Endometrial microvascular endothelial cells (primary cell): ENCODE data around the gene DNHD1. TPM values are rescaled to one million over a fixed set of nuclear protein-coding genes. Genes with fewer than 3 reads are reported as not detected.

Experiments used
- in situ Hi-C: cut with HindIII; loops from 2 replicates; pipeline ENCODE4 v1.10.0; 2017; ENCODE audit warnings: low sequenced_read_pairs, low pct_unique_long_range_greater_than_20kb; ENCODE audit errors: inconsistent ontology term
- total RNA-seq: library from RNA; depleted of rRNA; stranded (reverse); fragments of >200 nt; gene quantifications from one replicate; pipeline ENCODE4 v1.2.3, GENCODE V29; 2015; ENCODE audit errors: inconsistent ontology term

The DNHD1 gene
- 2.2 TPM for total RNA-seq

- in situ Hi-C loops: no loop called here
These were observed at the start of gene DNHD1 for GRCh38 chr11:6497069-6497839. DNHD1 (plus strand) TSS chr11:6497280; CDS start chr11:6498216, 936 bp downstream.

- in situ Hi-C loops: no loop called here
These were observed 48.5 kb upstream of the DNHD1 start for GRCh38 chr11:6448574-6448973.

- in situ Hi-C loops: no loop called here
These were observed 44.9 kb upstream of the DNHD1 start for GRCh38 chr11:6452219-6452618.

GRCh38 chr11:6453152-6453551 lies 43.9 kb upstream of the DNHD1 start:
- in situ Hi-C loops: no loop called here

- in situ Hi-C loops: no loop called here
These were observed 42.0 kb upstream of the DNHD1 start for GRCh38 chr11:6455070-6455469.

- in situ Hi-C loops: no loop called here
These were observed 40.6 kb upstream of the DNHD1 start for GRCh38 chr11:6456361-6457073.

GRCh38 chr11:6457581-6458320 lies 39.3 kb upstream of the DNHD1 start:
- in situ Hi-C loops: no loop called here

GRCh38 chr11:6458352-6459098 lies 38.6 kb upstream of the DNHD1 start:
- in situ Hi-C loops: no loop called here

- in situ Hi-C loops: no loop called here
These were observed 38.0 kb upstream of the DNHD1 start for GRCh38 chr11:6459099-6459450.

- in situ Hi-C loops: no loop called here
These were observed 28.2 kb upstream of the DNHD1 start for GRCh38 chr11:6468712-6469495.

- in situ Hi-C loops: no loop called here
These were observed 27.5 kb upstream of the DNHD1 start for GRCh38 chr11:6469599-6469998.

- in situ Hi-C loops: no loop called here
These were observed 24.1 kb upstream of the DNHD1 start for GRCh38 chr11:6472934-6473333.

GRCh38 chr11:6473451-6474412 lies 23.3 kb upstream of the DNHD1 start, which contains the start of gene TRIM3:
TRIM3 (minus strand) TSS chr11:6473941; CDS start chr11:6465695, 8,246 bp downstream.
- in situ Hi-C loops: no loop called here

GRCh38 chr11:6474413-6474792 lies 22.7 kb upstream of the DNHD1 start:
- in situ Hi-C loops: no loop called here

- in situ Hi-C loops: no loop called here
These were observed 22.1 kb upstream of the DNHD1 start for GRCh38 chr11:6474806-6475500.

GRCh38 chr11:6475936-6476335 lies 21.1 kb upstream of the DNHD1 start:
- in situ Hi-C loops: no loop called here

- in situ Hi-C loops: no loop called here
These were observed 20.5 kb upstream of the DNHD1 start for GRCh38 chr11:6476571-6476970.
